Measurements from ENCODE around the gene GPR183. TPM values are rescaled to one million over a fixed set of nuclear protein-coding genes. Genes with fewer than 3 reads are reported as not detected.

GPR183 gene
- total RNA-seq, 1 donor, result 0.36 TPM

DNA sequence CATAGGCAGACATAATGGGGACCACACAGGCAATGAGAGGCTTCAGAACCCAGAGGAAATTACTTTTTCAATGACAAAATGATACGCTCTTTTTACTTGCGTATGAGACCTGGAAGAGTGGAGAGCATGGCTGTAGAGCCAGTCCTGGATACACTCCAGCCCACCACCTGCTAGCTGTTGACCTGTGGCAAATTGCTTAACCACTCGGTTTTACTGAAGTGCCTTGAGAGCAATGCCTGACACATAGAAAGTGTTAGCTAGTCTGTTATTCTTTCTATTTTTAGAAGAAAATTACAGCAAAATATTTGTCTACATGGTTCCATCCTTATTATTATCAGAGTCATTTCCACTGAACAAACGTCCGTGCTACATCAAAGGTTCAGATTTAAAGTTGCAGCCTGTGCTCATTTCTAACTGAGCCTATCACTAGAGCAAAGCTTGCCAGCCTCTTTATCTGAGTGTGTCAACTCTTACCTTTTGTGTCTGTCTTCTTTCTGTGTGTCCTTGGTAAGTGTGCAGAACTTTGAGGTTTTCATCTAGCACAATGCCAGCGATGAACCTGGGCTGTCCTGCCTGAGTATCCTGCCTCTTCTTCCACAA, 9.6 kb upstream of the GPR183 start:
- Histone ChIP-seq H3K27me3 (ENCODE audit: insufficient read depth, low read length) (no peaks in the 10 kb centered on the region), H3K27ac (ENCODE audit: low read depth, low read length) (peak overlapping the region; percentile 57), H3K9me3 (ENCODE audit: low read depth, low read length) (no peaks in the 10 kb centered on the region), H4K20me1 (ENCODE audit: insufficient read depth, low read length) (no peaks in the 10 kb centered on the region), H3K4me2 (ENCODE audit: insufficient read depth, low read length) (no peak overlapping the region), H3K79me2 (ENCODE audit: insufficient read depth, low read length) (peaks cover 4% of the 10 kb centered on the region), H2AFZ (ENCODE audit: low read length) (no peak overlapping the region), H3K36me3 (ENCODE audit: insufficient read depth, low read length) (peaks cover 3% of the 10 kb centered on the region), H3K4me3 (ENCODE audit: insufficient read depth, low read length) (no peak overlapping the region), H3K4me1 (ENCODE audit: insufficient read depth, low read length) (peaks cover 56% of the 10 kb centered on the region)
- TF ChIP-seq, protein P1, sequence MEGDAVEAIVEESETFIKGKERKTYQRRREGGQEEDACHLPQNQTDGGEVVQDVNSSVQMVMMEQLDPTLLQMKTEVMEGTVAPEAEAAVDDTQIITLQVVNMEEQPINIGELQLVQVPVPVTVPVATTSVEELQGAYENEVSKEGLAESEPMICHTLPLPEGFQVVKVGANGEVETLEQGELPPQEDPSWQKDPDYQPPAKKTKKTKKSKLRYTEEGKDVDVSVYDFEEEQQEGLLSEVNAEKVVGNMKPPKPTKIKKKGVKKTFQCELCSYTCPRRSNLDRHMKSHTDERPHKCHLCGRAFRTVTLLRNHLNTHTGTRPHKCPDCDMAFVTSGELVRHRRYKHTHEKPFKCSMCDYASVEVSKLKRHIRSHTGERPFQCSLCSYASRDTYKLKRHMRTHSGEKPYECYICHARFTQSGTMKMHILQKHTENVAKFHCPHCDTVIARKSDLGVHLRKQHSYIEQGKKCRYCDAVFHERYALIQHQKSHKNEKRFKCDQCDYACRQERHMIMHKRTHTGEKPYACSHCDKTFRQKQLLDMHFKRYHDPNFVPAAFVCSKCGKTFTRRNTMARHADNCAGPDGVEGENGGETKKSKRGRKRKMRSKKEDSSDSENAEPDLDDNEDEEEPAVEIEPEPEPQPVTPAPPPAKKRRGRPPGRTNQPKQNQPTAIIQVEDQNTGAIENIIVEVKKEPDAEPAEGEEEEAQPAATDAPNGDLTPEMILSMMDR (IDR thresholded peaks at IDR 0.05; ENCODE audit: extremely low read depth, low read depth, low read length), result no peak
- DNase-seq (ENCODE audit: insufficient read length, low spot score, missing footprints), result no peak

DNA sequence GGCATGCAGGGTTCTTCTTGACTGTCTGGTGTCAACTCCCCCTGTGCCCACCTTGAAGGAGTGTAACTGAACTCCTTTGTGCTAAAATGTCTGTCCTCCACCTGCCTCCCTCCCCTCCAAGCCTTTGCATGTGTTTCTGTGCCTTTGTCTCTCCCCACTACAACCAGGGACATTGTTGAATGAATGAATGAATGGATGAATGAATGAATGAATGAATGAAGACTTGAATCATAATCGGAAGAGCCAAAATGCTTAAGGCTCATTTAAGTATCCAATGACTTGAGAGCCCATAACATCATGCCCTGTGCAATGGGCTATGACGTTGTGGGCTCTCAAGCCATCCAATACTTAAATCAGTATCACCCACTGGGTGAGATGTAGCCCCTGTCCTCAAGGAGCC, 9.0 kb upstream of the GPR183 start:
- Histone ChIP-seq H3K4me1 (ENCODE audit: insufficient read depth, low read length) (peaks cover 56% of the 10 kb centered on the region), H3K36me3 (ENCODE audit: insufficient read depth, low read length) (peaks cover 3% of the 10 kb centered on the region), H4K20me1 (ENCODE audit: insufficient read depth, low read length) (no peaks in the 10 kb centered on the region), H3K27ac (ENCODE audit: low read depth, low read length) (peak overlapping the region; percentile 22), H3K9me3 (ENCODE audit: low read depth, low read length) (no peaks in the 10 kb centered on the region), H3K4me2 (ENCODE audit: insufficient read depth, low read length) (no peak overlapping the region), H3K79me2 (ENCODE audit: insufficient read depth, low read length) (peaks cover 4% of the 10 kb centered on the region), H3K4me3 (ENCODE audit: insufficient read depth, low read length) (no peak overlapping the region), H3K27me3 (ENCODE audit: insufficient read depth, low read length) (no peaks in the 10 kb centered on the region), H2AFZ (ENCODE audit: low read length) (no peak overlapping the region)
- DNase-seq (ENCODE audit: insufficient read length, low spot score, missing footprints), result no peak
- TF ChIP-seq, protein P1 (IDR thresholded peaks at IDR 0.05; ENCODE audit: extremely low read depth, low read depth, low read length), result no peak

DNA sequence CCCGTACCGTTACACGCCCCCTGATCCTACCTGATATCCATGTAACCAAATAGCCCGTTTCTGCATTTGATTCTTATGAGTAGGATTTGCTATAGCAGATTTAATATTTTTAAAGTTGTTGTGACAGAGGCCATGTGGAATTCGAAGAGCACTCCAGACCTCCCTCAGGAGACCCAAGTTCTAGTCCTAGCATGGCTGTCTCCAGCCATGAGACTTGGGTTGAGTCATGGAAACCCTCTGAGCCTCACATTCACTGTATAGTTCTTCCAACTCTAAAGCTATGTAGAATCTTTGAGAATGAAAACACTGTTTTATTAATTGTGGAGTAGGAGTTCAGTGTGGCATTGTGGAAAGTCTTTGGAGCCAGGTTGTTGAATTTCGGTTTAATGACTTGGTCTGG, 8.0 kb upstream of the GPR183 start:
- Histone ChIP-seq H3K4me3 (ENCODE audit: insufficient read depth, low read length) (no peak overlapping the region), H3K27ac (ENCODE audit: low read depth, low read length) (peak overlapping the region; percentile 86), H4K20me1 (ENCODE audit: insufficient read depth, low read length) (no peaks in the 10 kb centered on the region), H3K79me2 (ENCODE audit: insufficient read depth, low read length) (peaks cover 4% of the 10 kb centered on the region), H3K27me3 (ENCODE audit: insufficient read depth, low read length) (no peaks in the 10 kb centered on the region), H3K4me1 (ENCODE audit: insufficient read depth, low read length) (peaks cover 56% of the 10 kb centered on the region), H2AFZ (ENCODE audit: low read length) (no peak overlapping the region), H3K36me3 (ENCODE audit: insufficient read depth, low read length) (peaks cover 3% of the 10 kb centered on the region), H3K9me3 (ENCODE audit: low read depth, low read length) (no peaks in the 10 kb centered on the region), H3K4me2 (ENCODE audit: insufficient read depth, low read length) (peak overlapping the region; percentile 1)
- TF ChIP-seq, protein P1 (IDR thresholded peaks at IDR 0.05; ENCODE audit: extremely low read depth, low read depth, low read length), result no peak
- DNase-seq (ENCODE audit: insufficient read length, low spot score, missing footprints), result no peak

DNA sequence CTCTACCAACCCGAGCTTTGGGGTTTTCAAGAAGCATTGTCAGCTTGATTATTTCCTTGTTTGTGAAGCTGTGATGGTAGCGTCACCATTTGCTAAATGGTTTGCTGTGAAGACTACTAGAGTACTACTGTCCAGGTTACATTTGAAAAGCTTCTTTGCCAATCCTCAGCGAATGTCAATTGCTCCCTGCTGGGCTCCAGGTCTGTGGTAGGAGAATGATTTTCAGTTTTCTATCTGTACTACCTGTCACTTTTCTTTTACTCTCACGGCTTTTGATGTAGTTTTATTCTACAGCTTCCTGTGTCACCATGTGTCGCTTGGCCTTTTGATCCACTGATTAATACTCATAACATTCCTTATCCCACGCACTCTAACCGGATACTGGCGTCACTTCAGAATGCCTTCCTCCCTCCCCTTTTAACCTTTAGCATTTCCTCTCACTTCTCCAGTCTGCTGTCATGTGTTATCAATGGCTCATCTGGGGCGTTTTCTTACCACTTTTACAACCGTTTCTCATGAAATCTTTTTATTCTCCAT, 7.5 kb upstream of the GPR183 start:
- peak overlapping the region; percentile 86 for H3K27ac ChIP-seq (ENCODE audit: low read depth, low read length)
- TF ChIP-seq, protein P1 (IDR thresholded peaks at IDR 0.05; ENCODE audit: extremely low read depth, low read depth, low read length), result no peak

More for the DNA sequence above, 7.5 kb upstream of the GPR183 start:
- H3K4me1 ChIP-seq (ENCODE audit: insufficient read depth, low read length), result peaks cover 56% of the 10 kb centered on the region
- H4K20me1 ChIP-seq (ENCODE audit: insufficient read depth, low read length), result no peaks in the 10 kb centered on the region
- H3K9me3 ChIP-seq (ENCODE audit: low read depth, low read length), result no peaks in the 10 kb centered on the region
- no peak overlapping the region for H3K4me3 ChIP-seq (ENCODE audit: insufficient read depth, low read length)
- no peak overlapping the region for H2AFZ ChIP-seq (ENCODE audit: low read length)
- H3K27me3 ChIP-seq (ENCODE audit: insufficient read depth, low read length), result no peaks in the 10 kb centered on the region
- peak overlapping the region; percentile 1 for H3K4me2 ChIP-seq (ENCODE audit: insufficient read depth, low read length)
- peaks cover 2% of the 10 kb centered on the region for H3K36me3 ChIP-seq (ENCODE audit: insufficient read depth, low read length)
- DNase-seq (ENCODE audit: insufficient read length, low spot score, missing footprints), result peak; percentile 70
- H3K79me2 ChIP-seq (ENCODE audit: insufficient read depth, low read length), result peaks cover 4% of the 10 kb centered on the region
